Endothelial cell of umbilical vein (primary cell): ENCODE data around the gene KIAA2012. TPM values are rescaled to one million over a fixed set of nuclear protein-coding genes. Genes with fewer than 3 reads are reported as not detected.

Experiments
- BruUV-seq: library from RNA; stranded (reverse); fragments of 400-500 nt; replicated peaks from 2 replicates; lab custom pipeline; 2021; lab: Mats Ljungman, UMichigan
- CTCF ChIA-PET: fragments of 300-600, 350-600 bp; sonication (Branson Sonifier 250); formaldehyde crosslinking; loops from one replicate; lab custom pipeline; 2021; ENCODE audit warnings: antibody characterized with exemption, inconsistent platforms; lab: Charles Lee
- POLR2A ChIA-PET: fragments of 300-600, 350-600 bp; sonication (Branson Sonifier 250); formaldehyde crosslinking; loops from one replicate; lab custom pipeline; 2021; ENCODE audit warnings: antibody characterized with exemption, inconsistent platforms; lab: Charles Lee
- DNase-seq: peaks from one replicate; pipeline ENCODE4 v3.0.0-alpha.2; 2011; ENCODE audit warnings: low read depth, low spot score
- FAIRE-seq: peaks from 2 replicates; lab custom pipeline; 2011; peaks lifted over from hg19 to GRCh38; lab: Jason Lieb, UNC
- H2AFZ ChIP-seq: 2 replicates; pipeline ENCODE4 v1.6.0; 2012; ENCODE audit warnings: low read depth, low read length, control low read depth, inconsistent platforms
- H3K27ac ChIP-seq: 2 replicates; pipeline ENCODE4 v1.5.1; 2011; ENCODE audit warnings: low read depth, mild to moderate bottlenecking, control low read depth, low read length, moderate library complexity; ENCODE audit not compliant: insufficient read depth
- H3K27me3 ChIP-seq, 2 experiments: 2 replicates each; pipeline versions ENCODE4 v1.6.0 to v1.6.1; 2011; ENCODE audit warnings: low read length in 2 of 2, mixed read lengths in 1 of 2; ENCODE audit not compliant: control insufficient read depth in 2 of 2, insufficient read depth in 2 of 2
- H3K36me3 ChIP-seq, 2 experiments: 2 replicates in 1 of 2; 3 replicates in 1 of 2; pipeline ENCODE4 v1.5.1; 2011; ENCODE audit warnings: low read length in 2 of 2, mild to moderate bottlenecking in 1 of 2, moderate library complexity in 1 of 2; ENCODE audit not compliant: control insufficient read depth in 2 of 2, insufficient read depth in 2 of 2; ENCODE audit errors: extremely low read depth in 1 of 2
- H3K4me1 ChIP-seq: 3 replicates; pipeline ENCODE4 v1.5.1; 2011; ENCODE audit warnings: mild to moderate bottlenecking, low read length; ENCODE audit not compliant: control insufficient read depth, insufficient read depth; ENCODE audit errors: extremely low read depth
- H3K4me2 ChIP-seq: 2 replicates; pipeline ENCODE4 v1.6.1; 2011; ENCODE audit warnings: low read length, control low read depth, mixed read lengths; ENCODE audit not compliant: insufficient read depth
- H3K4me3 ChIP-seq, 3 experiments: fragments of 200-600 bp in 1 of 3; sonication (generic), shearing (Covaris generic) in 1 of 3; replicated peaks in 1 of 3; 2 replicates each; pipeline ENCODE4 v1.5.1; 2011 to 2016; ENCODE audit warnings: control low read depth in 3 of 3, low read length in 3 of 3, mild to moderate bottlenecking in 2 of 3, inconsistent platforms in 1 of 3, low read depth in 1 of 3, moderate library complexity in 1 of 3; ENCODE audit not compliant: insufficient read depth in 1 of 3
- H3K79me2 ChIP-seq: 2 replicates; pipeline ENCODE4 v1.6.0; 2012; ENCODE audit warnings: low read length, inconsistent platforms; ENCODE audit not compliant: control insufficient read depth, insufficient read depth
- H3K9ac ChIP-seq: replicated peaks from 2 replicates; pipeline ENCODE3; 2011; ENCODE audit warnings: low read length, control low read depth; ENCODE audit not compliant: insufficient read depth; ENCODE audit errors: extremely low read depth
- H3K9me1 ChIP-seq: replicated peaks from 3 replicates; pipeline ENCODE4 v1.6.0; 2011; ENCODE audit warnings: mild to moderate bottlenecking, low read length; ENCODE audit not compliant: control insufficient read depth, insufficient read depth; ENCODE audit errors: extremely low read depth
- H3K9me3 ChIP-seq: replicated peaks from 2 replicates; pipeline ENCODE4 v1.5.1; 2012; ENCODE audit warnings: low read length, inconsistent platforms; ENCODE audit not compliant: control insufficient read depth, insufficient read depth
- H4K20me1 ChIP-seq: replicated peaks from 2 replicates; pipeline ENCODE3; 2011; ENCODE audit warnings: mild to moderate bottlenecking, low read length; ENCODE audit not compliant: control insufficient read depth, insufficient read depth; ENCODE audit errors: extremely low read depth
- EZH2 ChIP-seq: IDR thresholded peaks from 2 replicates; pipeline ENCODE4 v1.6.1; 2012; ENCODE audit warnings: borderline replicate concordance, low read depth, mild to moderate bottlenecking, moderate library complexity, low read length, inconsistent platforms; ENCODE audit not compliant: severe bottlenecking
- FOS ChIP-seq: IDR thresholded peaks from 2 replicates; pipeline ENCODE4 v1.6.1; 2011; ENCODE audit warnings: mild to moderate bottlenecking, low read length, moderate library complexity, borderline replicate concordance; ENCODE audit not compliant: insufficient read depth
- GATA2 ChIP-seq: IDR thresholded peaks from 2 replicates; pipeline ENCODE4 v1.7.0; 2011; ENCODE audit warnings: low read depth, mild to moderate bottlenecking, moderate library complexity, mixed read lengths, low read length; ENCODE audit not compliant: insufficient read length, insufficient read depth
- JUN ChIP-seq: IDR thresholded peaks from 2 replicates; pipeline ENCODE4 v1.6.1; 2011; ENCODE audit warnings: borderline replicate concordance, low read depth; ENCODE audit not compliant: insufficient read length, insufficient read depth
- MYC ChIP-seq: IDR thresholded peaks from one replicate; pipeline ENCODE4 v1.6.1; 2011; ENCODE audit warnings: mild to moderate bottlenecking, low read depth, low read length
- POLR2A ChIP-seq: IDR thresholded peaks from 2 replicates; pipeline ENCODE4 v1.6.1; 2012; ENCODE audit warnings: low read depth, mild to moderate bottlenecking, control low read depth, low read length
- POLR2AphosphoS5 ChIP-seq: IDR thresholded peaks from 2 replicates; pipeline ENCODE4 v1.6.1; 2012; ENCODE audit warnings: low read depth, mild to moderate bottlenecking, control low read depth, low read length, moderate library complexity; ENCODE audit not compliant: insufficient read depth
- dilution Hi-C: fragments of 300-500 bp; cut with MboI; formaldehyde crosslinking; loops from one replicate; pipeline ENCODE4 v1.15.0; 2019; ENCODE audit warnings: low sequenced_read_pairs; ENCODE audit not compliant: extremely low pct_ligation_motif_present
- intact Hi-C: fragments of 100-400 bp; cut with micrococcal nuclease; formaldehyde crosslinking; loops from one replicate; pipeline ENCODE4 v1.10.0; 2022
- polyA plus RNA-seq, 4 experiments: library from polyadenylated mRNA; depleted of rRNA in 3 of 4; stranded (reverse) in 3 of 4; unstranded in 1 of 4; fragments of >200 nt; gene quantifications; 2 replicates each; pipeline versions ENCODE4 v1.2.1 to v1.2.3, GENCODE V29; 2011 to 2012; ENCODE audit warnings: missing spikeins in 1 of 4
- total RNA-seq: library from RNA; stranded (reverse); gene quantifications from 2 replicates; pipeline ENCODE4 v1.2.3, GENCODE V29; 2021
- TF ChIP-seq, protein P1 (sequence below), 2 donors: IDR thresholded peaks; 1 replicate in 1 of 2; 2 replicates in 1 of 2; pipeline ENCODE4 v1.5.1; 2011; ENCODE audit warnings: low read length in 2 of 2, mild to moderate bottlenecking in 2 of 2, moderate library complexity in 2 of 2, control low read depth in 1 of 2, inconsistent platforms in 1 of 2, low read depth in 1 of 2; ENCODE audit not compliant: insufficient read depth in 1 of 2; ENCODE audit errors: extremely low read depth in 1 of 2
- TF ChIP-seq, protein P2 (sequence below): IDR thresholded peaks from 2 replicates; pipeline ENCODE4 v1.6.1; 2011; ENCODE audit not compliant: insufficient read depth, insufficient read length

KIAA2012 gene
- total and polyA plus RNA-seq, 2 donors (not counting 3 experiments of a cell fraction or from before 2014, with no cell fraction given) = not detected

DNA sequence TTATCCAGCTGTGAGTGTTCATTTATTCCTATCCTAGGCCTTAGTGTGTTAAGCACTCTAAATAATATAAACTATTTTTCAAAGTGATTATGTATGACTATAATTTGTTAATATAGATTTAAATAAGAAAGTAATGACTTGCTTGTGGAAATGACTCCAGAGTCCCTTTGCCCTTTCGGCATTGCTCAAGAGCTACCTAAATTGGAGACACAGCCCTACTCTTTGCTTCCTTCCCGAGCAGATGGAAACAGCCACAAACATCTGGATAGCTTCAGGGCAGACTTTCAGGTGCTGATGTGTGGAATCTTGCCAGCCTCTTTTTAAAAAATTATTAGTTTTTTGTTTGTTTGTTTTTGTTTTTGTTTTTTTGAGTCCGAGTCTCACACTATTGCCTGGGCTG is 121.4 kb downstream of the KIAA2012 start:
- no peaks in the 10 kb centered on the region for H4K20me1 ChIP-seq
- no peak overlapping the region for H3K9ac ChIP-seq
- no peak overlapping the region for H3K27ac ChIP-seq
- H3K79me2 ChIP-seq = no peaks in the 10 kb centered on the region
- no TSS peak for BruUV-seq
- TF ChIP-seq EZH2 = no peak
- TF ChIP-seq GATA2 = no peak
- no peak for TF ChIP-seq MYC
- no peak for TF ChIP-seq POLR2A
- TF ChIP-seq FOS = no peak
- no peak for TF ChIP-seq POLR2AphosphoS5
- DNase-seq (no peak), FAIRE-seq (no peak)
- H3K9me3 ChIP-seq = no peaks in the 10 kb centered on the region
- no peak overlapping the region for H3K4me3 ChIP-seq
- H3K36me3 ChIP-seq = no peaks in the 10 kb centered on the region
- H3K4me2 ChIP-seq = no peak overlapping the region
- intact Hi-C loops = no loop called here
- CTCF ChIA-PET = interaction anchor here (0.9 to 2.0 kb wide), 2 partner anchors 16 to 17 kb away, joined by 3 to 4 read pairs; no protein-coding TSS in a partner anchor
- H3K27me3 ChIP-seq = peaks cover 0 to 2% of the 10 kb centered on the region in 2 experiments
- H3K4me1 ChIP-seq = no peaks in the 10 kb centered on the region
- POLR2A ChIA-PET = no interaction called here
- no peaks in the 10 kb centered on the region for H3K9me1 ChIP-seq
- H2AFZ ChIP-seq = no peak overlapping the region
- dilution Hi-C loops = no loop called here

DNA sequence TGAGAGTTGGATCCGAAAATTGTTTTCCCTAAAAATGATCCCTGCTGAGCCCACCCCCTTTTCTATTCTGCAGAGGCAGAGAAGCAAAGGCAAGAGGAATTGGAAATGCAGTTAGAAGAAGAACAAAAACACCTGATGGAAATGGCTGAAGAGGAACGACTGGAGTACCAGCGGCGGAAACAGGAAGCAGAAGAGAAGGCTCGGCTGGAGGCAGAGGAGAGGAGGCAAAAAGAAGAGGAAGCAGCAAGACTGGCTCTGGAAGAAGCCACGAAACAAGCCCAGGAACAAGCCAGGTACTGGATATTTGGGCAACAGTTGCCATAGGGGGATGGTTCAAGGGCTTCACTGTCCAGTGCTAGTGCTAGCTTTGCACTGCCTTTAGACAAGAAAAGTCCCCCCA is 123.7 kb downstream of the KIAA2012 start:
- Histone ChIP-seq H3K79me2 (no peaks in the 10 kb centered on the region), H3K9ac (no peak overlapping the region), H2AFZ (no peak overlapping the region), H3K4me2 (no peak overlapping the region), H3K36me3 (no peaks in the 10 kb centered on the region), H3K4me3 (no peak overlapping the region), H4K20me1 (no peaks in the 10 kb centered on the region), H3K9me1 (no peaks in the 10 kb centered on the region), H3K9me3 (no peaks in the 10 kb centered on the region), H3K4me1 (no peaks in the 10 kb centered on the region), H3K27ac (no peak overlapping the region), H3K27me3 (peaks cover 0 to 2% of the 10 kb centered on the region in 2 experiments)
- ChIA-PET POLR2A (no interaction called here), CTCF (no interaction called here)
- intact Hi-C loops = no loop called here
- no TSS peak for BruUV-seq
- FAIRE-seq (no peak), DNase-seq (no peak)
- TF ChIP-seq MYC (no peak), EZH2 (no peak), FOS (no peak), GATA2 (no peak), JUN (no peak), POLR2A (no peak), POLR2AphosphoS5 (no peak)
- TF ChIP-seq, protein P1, sequence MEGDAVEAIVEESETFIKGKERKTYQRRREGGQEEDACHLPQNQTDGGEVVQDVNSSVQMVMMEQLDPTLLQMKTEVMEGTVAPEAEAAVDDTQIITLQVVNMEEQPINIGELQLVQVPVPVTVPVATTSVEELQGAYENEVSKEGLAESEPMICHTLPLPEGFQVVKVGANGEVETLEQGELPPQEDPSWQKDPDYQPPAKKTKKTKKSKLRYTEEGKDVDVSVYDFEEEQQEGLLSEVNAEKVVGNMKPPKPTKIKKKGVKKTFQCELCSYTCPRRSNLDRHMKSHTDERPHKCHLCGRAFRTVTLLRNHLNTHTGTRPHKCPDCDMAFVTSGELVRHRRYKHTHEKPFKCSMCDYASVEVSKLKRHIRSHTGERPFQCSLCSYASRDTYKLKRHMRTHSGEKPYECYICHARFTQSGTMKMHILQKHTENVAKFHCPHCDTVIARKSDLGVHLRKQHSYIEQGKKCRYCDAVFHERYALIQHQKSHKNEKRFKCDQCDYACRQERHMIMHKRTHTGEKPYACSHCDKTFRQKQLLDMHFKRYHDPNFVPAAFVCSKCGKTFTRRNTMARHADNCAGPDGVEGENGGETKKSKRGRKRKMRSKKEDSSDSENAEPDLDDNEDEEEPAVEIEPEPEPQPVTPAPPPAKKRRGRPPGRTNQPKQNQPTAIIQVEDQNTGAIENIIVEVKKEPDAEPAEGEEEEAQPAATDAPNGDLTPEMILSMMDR (IDR thresholded peaks at IDR 0.05; ENCODE audit: extremely low read depth in 1 of 2, insufficient read depth in 1 of 2, low read depth in 1 of 2, low read length in 2 of 2) = no peak
- TF ChIP-seq, protein P2, sequence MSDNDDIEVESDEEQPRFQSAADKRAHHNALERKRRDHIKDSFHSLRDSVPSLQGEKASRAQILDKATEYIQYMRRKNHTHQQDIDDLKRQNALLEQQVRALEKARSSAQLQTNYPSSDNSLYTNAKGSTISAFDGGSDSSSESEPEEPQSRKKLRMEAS = no peak
- dilution Hi-C loops = no loop called here
